Activated CD8-positive, alpha-beta T cell treated with anti-CD3 and anti-CD28 coated beads, Interleukin-2, amount 10 ng/mL, durations not matched to agents 7 days and 5 days (primary cell): Measurements from ENCODE around the gene PEAK1. TPM values are rescaled to one million over a fixed set of nuclear protein-coding genes. Genes with fewer than 3 reads are reported as not detected.

ENCODE experiments used
- ATAC-seq: fragments of 150-1000 bp; cut with Tn5 transposase; one replicate; pipeline ENCODE4 v1.10.0; 2021; ENCODE audit warnings: moderate library complexity
- CTCF ChIA-PET: fragments of 350-600 bp; sonication (Branson Sonifier 250); formaldehyde crosslinking; loops from one replicate; lab custom pipeline; 2021; ENCODE audit warnings: antibody characterized with exemption; lab: Charles Lee
- POLR2A ChIA-PET: fragments of 350-600 bp; sonication (Branson Sonifier 250); formaldehyde crosslinking; loops from one replicate; lab custom pipeline; 2021; ENCODE audit warnings: antibody characterized with exemption; lab: Charles Lee
- DNase-seq: peaks from one replicate; pipeline ENCODE4 v3.0.0-alpha.2; 2020
- H3K27ac Mint-ChIP-seq: one replicate; pipeline ENCODE4 v1.8.0; 2021; ENCODE audit warnings: mild to moderate bottlenecking, mixed read lengths
- H3K27me3 Mint-ChIP-seq: one replicate; pipeline ENCODE4 v1.8.0; 2021; ENCODE audit warnings: low read depth, mixed read lengths
- H3K36me3 Mint-ChIP-seq: one replicate; pipeline ENCODE4 v1.8.0; 2021; ENCODE audit warnings: low read depth, mixed read lengths
- H3K4me1 Mint-ChIP-seq: one replicate; pipeline ENCODE4 v1.8.0; 2021; ENCODE audit warnings: low read depth, mixed read lengths
- H3K4me3 Mint-ChIP-seq: one replicate; pipeline ENCODE4 v1.8.0; 2021; ENCODE audit warnings: mild to moderate bottlenecking, mixed read lengths
- H3K9me3 Mint-ChIP-seq: one replicate; pipeline ENCODE4 v1.8.0; 2022; ENCODE audit warnings: mixed read lengths; ENCODE audit not compliant: insufficient read depth
- total RNA-seq, 2 experiments: library from RNA; stranded (reverse); gene quantifications; one replicate each; pipeline ENCODE4 v1.2.3, GENCODE V29; 2021

Gene PEAK1
- total RNA-seq, 2 experiments from 2014 or later: 30.4 to 30.7 TPM

DNA sequence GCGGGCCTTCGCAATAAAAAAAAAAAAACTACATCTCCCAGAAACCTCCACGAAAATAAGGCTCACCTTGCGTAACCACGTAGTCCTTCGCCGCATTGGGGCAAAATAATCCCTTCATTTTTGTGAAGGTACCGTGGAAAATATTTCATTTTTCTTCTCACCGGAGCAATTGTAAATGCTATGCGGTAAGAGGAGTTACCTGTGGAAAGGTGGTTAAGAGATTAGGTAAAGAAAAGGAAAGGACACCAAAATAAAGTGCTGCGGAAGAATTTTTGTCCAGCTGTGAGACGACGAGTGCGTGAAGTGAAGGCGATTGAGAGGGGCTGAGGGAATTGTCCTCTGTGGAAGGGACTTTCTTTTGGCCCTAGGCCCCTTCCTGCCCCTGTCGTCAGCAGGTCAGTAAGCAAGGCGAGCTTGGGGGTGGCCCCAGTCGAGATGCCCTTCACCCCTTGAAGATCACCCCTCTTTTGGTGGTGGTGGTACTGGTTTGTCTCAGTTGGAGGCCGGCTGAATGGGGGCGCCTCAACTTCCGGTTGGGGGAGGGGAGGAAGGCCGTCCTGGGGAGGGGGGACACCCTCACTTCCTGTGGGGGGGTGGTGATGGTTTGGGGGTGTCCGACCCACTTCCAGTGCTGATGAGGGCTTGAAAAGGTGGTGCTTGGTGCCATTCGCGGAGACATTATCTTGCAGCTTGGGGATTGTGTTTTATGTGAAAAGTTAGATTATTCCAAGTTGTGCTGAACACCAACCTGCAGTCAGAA lies 886 bp upstream of the PEAK1 start, which contains the start of gene HMG20A:
HMG20A (plus strand) TSS at position 279 of the 760 bp plus-strand sequence. CDS start 37,520 bp downstream, outside the sequence.
- POLR2A ChIA-PET: interaction anchor here (0.6 to 1.0 kb wide), 5 partner anchors 11 to 479 kb away, joined by 3 to 4 read pairs (median 3); no protein-coding TSS in a partner anchor
- CTCF ChIA-PET: interaction anchor here (1.6 to 2.5 kb wide), 5 partner anchors 10 to 234 kb away, joined by 5 to 13 read pairs (median 7); no protein-coding TSS in a partner anchor
- H3K36me3 Mint-ChIP-seq: peaks cover 15% of the 10 kb centered on the region
- peak within 1 kb of the TSS; percentile 99 for H3K27ac Mint-ChIP-seq
- no peaks in the 10 kb centered on the region for H3K27me3 Mint-ChIP-seq
- ATAC-seq (peak; percentile 50), DNase-seq (peak; percentile 70)
- H3K4me3 Mint-ChIP-seq: peak within 1 kb of the TSS; percentile 97
- H3K4me1 Mint-ChIP-seq: peaks cover 49% of the 10 kb centered on the region
- no peaks in the 10 kb centered on the region for H3K9me3 Mint-ChIP-seq

GRCh38 chr15:77418966-77419835 lies 703 bp downstream of the PEAK1 start:
- DNase-seq (peak; percentile 45), ATAC-seq (peak; percentile 1)
- Mint-ChIP-seq H3K4me3 (peak overlapping the region; percentile 85), H3K36me3 (peaks cover 9% of the 10 kb centered on the region), H3K4me1 (peaks cover 34% of the 10 kb centered on the region), H3K27ac (peak overlapping the region; percentile 90), H3K9me3 (no peaks in the 10 kb centered on the region), H3K27me3 (no peaks in the 10 kb centered on the region)
- ChIA-PET CTCF (interaction anchor here (0.6 to 2.3 kb wide), 4 partner anchors 9 to 232 kb away, joined by 4 to 8 read pairs (median 6); no protein-coding TSS in a partner anchor), POLR2A (interaction anchor here (1.2 to 1.8 kb wide), 3 partner anchors 9 to 238 kb away, joined by 3 to 14 read pairs (median 4); no protein-coding TSS in a partner anchor)

- H3K4me1 Mint-ChIP-seq: peaks cover 29% of the 10 kb centered on the region
- no peak for ATAC-seq
- H3K4me3 Mint-ChIP-seq: peak overlapping the region; percentile 85
- DNase-seq: no peak
- H3K27ac Mint-ChIP-seq: peak overlapping the region; percentile 90
- H3K27me3 Mint-ChIP-seq: no peaks in the 10 kb centered on the region
- H3K36me3 Mint-ChIP-seq: peaks cover 7% of the 10 kb centered on the region
- no peaks in the 10 kb centered on the region for H3K9me3 Mint-ChIP-seq
- ChIA-PET CTCF (interaction anchor here (0.6 to 2.3 kb wide), 4 partner anchors 8 to 231 kb away, joined by 4 to 8 read pairs (median 6); no protein-coding TSS in a partner anchor), POLR2A (interaction anchor here (1.3 to 1.8 kb wide), 2 partner anchors 8 to 12 kb away, joined by 3 to 14 read pairs; no protein-coding TSS in a partner anchor)
These were observed 1.4 kb downstream of the PEAK1 start for GRCh38 chr15:77418391-77418965.

DNA sequence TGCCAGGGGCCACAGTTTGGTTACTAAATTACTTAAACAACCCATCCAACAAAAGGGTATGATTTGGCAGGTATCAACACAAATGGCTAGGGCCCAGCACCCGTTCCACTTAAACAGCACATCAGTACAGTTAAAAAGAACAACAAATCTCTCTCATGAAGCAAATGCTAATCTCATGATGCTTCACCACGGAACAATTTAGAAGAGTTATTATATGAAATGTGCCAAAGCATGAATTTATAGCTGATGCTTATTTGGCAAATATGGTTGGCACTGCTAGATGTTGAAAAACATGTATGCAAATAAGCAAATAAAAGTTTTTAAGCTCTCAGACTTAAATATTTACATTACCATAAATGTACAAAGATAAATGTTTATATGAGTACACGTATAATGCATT lies 2.3 kb downstream of the PEAK1 start:
- H3K27ac Mint-ChIP-seq: no peak overlapping the region
- H3K4me3 Mint-ChIP-seq: no peak overlapping the region
- H3K4me1 Mint-ChIP-seq: peaks cover 28% of the 10 kb centered on the region
- ATAC-seq (no peak), DNase-seq (no peak)
- ChIA-PET POLR2A (no interaction called here), CTCF (interaction anchor here (2.3 kb wide), 1 partner anchor 80 kb away, joined by 8 read pairs; no protein-coding TSS in a partner anchor)
- H3K36me3 Mint-ChIP-seq: peaks cover 7% of the 10 kb centered on the region
- no peaks in the 10 kb centered on the region for H3K27me3 Mint-ChIP-seq
- no peaks in the 10 kb centered on the region for H3K9me3 Mint-ChIP-seq

DNA sequence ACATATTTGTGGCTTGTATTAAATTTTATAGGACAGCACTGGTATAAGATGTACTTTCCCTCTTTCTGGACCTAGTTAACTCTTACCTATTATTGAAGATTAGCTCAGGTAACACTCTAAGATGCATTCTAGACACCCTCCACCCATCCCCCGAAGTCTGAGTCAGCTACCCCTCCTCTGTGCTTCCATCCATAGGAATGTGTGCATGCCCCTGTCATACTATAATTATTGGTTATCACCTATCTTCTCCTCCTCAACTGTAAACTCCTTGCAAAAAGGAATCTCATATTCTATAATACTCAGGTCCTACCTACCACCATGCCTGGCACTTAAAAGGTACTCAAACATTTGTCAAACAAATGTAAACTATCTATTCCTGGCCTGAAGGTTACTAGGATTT lies 3.0 kb downstream of the PEAK1 start:
- Mint-ChIP-seq H3K27ac (no peak overlapping the region), H3K27me3 (no peaks in the 10 kb centered on the region), H3K36me3 (peaks cover 9% of the 10 kb centered on the region), H3K9me3 (no peaks in the 10 kb centered on the region), H3K4me1 (peaks cover 29% of the 10 kb centered on the region), H3K4me3 (no peak overlapping the region)
- ChIA-PET POLR2A (no interaction called here), CTCF (interaction anchor here (2.3 kb wide), 1 partner anchor 80 kb away, joined by 8 read pairs; no protein-coding TSS in a partner anchor)
- DNase-seq: no peak
- no peak for ATAC-seq

- no peak overlapping the region for H3K27ac Mint-ChIP-seq
- no peaks in the 10 kb centered on the region for H3K27me3 Mint-ChIP-seq
- no peaks in the 10 kb centered on the region for H3K9me3 Mint-ChIP-seq
- H3K36me3 Mint-ChIP-seq: peaks cover 9% of the 10 kb centered on the region
- DNase-seq: no peak
- ChIA-PET CTCF (no interaction called here), POLR2A (no interaction called here)
- ATAC-seq: no peak
- no peak overlapping the region for H3K4me3 Mint-ChIP-seq
- peaks cover 23% of the 10 kb centered on the region for H3K4me1 Mint-ChIP-seq
These were observed 3.8 kb downstream of the PEAK1 start for GRCh38 chr15:77416148-77416455.

- H3K4me3 Mint-ChIP-seq: no peak overlapping the region
- H3K9me3 Mint-ChIP-seq: no peaks in the 10 kb centered on the region
- no peaks in the 10 kb centered on the region for H3K27me3 Mint-ChIP-seq
- no peak for ATAC-seq
- POLR2A ChIA-PET: interaction anchor here (0.6 kb wide), 1 partner anchor 35 kb away, joined by 4 read pairs; no protein-coding TSS in a partner anchor
- DNase-seq: no peak
- CTCF ChIA-PET: no interaction called here
- peaks cover 8% of the 10 kb centered on the region for H3K36me3 Mint-ChIP-seq
- H3K27ac Mint-ChIP-seq: no peak overlapping the region
- peaks cover 25% of the 10 kb centered on the region for H3K4me1 Mint-ChIP-seq
These were observed 4.3 kb downstream of the PEAK1 start for GRCh38 chr15:77415450-77416147.

DNA sequence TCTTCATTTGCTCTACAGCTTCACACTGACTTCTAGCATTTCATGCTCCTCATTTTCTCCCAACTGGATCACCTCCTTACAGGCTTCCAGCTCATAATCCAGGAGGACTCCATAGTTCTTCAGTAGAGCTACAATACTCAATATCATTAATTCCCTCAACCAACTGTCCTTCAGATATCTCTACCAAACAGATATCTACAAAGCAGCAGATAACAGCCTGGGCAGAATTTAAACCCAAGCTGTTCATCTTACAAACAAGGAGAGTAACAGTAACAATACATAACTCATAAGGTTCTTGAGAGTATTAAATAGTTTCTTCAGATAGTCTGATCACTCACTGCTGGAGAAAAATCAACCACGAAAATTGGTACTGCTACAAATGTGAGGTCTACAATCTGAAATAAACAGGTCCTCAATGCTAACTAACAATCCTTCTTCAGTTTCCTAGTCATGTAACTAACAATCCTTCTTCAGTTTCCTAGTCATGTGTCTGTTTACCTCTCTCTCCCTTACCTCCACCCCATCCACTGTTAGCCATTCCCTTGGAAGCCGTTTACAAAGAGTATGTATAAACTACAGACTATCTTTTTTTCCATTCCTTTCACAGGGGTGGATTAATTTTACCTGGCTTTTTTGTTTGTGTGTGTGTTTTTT lies 5.0 kb downstream of the PEAK1 start:
- H3K27ac Mint-ChIP-seq: no peak overlapping the region
- ChIA-PET POLR2A (no interaction called here), CTCF (interaction anchor here (1.2 kb wide), 1 partner anchor 82 kb away, joined by 3 read pairs; no protein-coding TSS in a partner anchor)
- ATAC-seq (no peak), DNase-seq (no peak)
- H3K27me3 Mint-ChIP-seq: no peaks in the 10 kb centered on the region
- H3K9me3 Mint-ChIP-seq: no peaks in the 10 kb centered on the region
- H3K4me3 Mint-ChIP-seq: no peak overlapping the region
- H3K4me1 Mint-ChIP-seq: peaks cover 31% of the 10 kb centered on the region
- peaks cover 8% of the 10 kb centered on the region for H3K36me3 Mint-ChIP-seq

DNA sequence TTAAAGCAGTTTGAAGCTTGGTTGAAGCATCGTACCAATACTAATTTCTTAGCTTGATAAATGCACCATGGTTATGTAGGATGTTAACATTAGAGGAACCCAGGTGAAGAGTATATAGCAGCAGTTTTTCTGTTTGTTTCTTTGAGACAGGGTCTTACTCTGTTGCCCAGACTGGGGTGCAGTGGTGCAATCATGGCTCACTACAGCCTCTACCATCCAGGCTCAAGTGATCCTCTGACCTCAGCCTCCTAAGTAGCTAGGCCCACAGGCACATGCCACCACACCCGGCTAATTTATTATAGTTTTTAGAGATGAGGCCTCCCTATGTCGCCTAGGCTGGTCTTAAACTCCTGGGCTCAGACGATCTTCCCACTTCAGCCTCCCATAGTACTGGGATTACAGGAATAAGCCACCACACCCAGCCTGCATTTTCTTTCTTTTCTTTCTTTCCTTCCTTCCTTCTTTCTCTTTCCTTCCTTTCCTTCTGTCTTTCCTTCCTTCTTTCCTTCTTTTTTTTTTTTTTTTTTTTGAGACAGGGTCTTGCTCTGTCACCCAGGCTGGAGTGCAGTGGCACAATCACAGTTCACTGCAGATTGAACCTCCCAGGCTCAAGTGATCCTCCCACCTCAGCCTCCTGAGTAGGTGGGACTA lies 6.1 kb downstream of the PEAK1 start:
- no peak for ATAC-seq
- H3K36me3 Mint-ChIP-seq: peaks cover 7% of the 10 kb centered on the region
- peaks cover 39% of the 10 kb centered on the region for H3K4me1 Mint-ChIP-seq
- ChIA-PET POLR2A (no interaction called here), CTCF (interaction anchor here (1.2 kb wide), 2 partner anchors 83 to 227 kb away, joined by 3 read pairs; no protein-coding TSS in a partner anchor)
- no peak overlapping the region for H3K4me3 Mint-ChIP-seq
- no peaks in the 10 kb centered on the region for H3K9me3 Mint-ChIP-seq
- no peaks in the 10 kb centered on the region for H3K27me3 Mint-ChIP-seq
- no peak for DNase-seq
- no peak overlapping the region for H3K27ac Mint-ChIP-seq
